Testis (tissue), 3 donors: ENCODE measurements around the gene AGAP1. TPM values are rescaled to one million over a fixed set of nuclear protein-coding genes. Genes with fewer than 3 reads are reported as not detected.

ENCODE experiments used
- DNase-seq: peaks from one replicate; pipeline ENCODE4 v3.0.0-alpha.2; 2019
- H3K27ac ChIP-seq, 2 donors: fragments of 200-600 bp; sonication (generic); one replicate each; pipeline ENCODE4 v1.5.1; 2019
- H3K27me3 ChIP-seq: fragments of 200-600 bp; sonication (generic); one replicate; pipeline ENCODE4 v1.5.1; 2019
- H3K36me3 ChIP-seq: fragments of 200-600 bp; sonication (generic); one replicate; pipeline ENCODE4 v1.5.1; 2017; ENCODE audit warnings: low read depth; ENCODE audit errors: missing control alignments
- H3K4me1 ChIP-seq: fragments of 200-600 bp; sonication (generic); one replicate; pipeline ENCODE4 v1.5.1; 2019
- H3K4me3 ChIP-seq, 2 donors: fragments of 200-600 bp; sonication (generic); one replicate each; pipeline ENCODE4 v1.5.1; 2017 to 2019
- H3K9me3 ChIP-seq: fragments of 200-600 bp; sonication (generic); one replicate; pipeline ENCODE4 v1.5.1; 2017
- POLR2A ChIP-seq: fragments of 450-650 bp; IDR thresholded peaks from one replicate; pipeline ENCODE4 v1.6.1; 2017; ENCODE audit warnings: antibody characterized with exemption, mild to moderate bottlenecking, moderate library complexity
- WGBS, 2 donors: methylation state at CpG; one replicate each; pipeline ENCODE4 v1.1.5; 2018; 5-methylcytosine and 5-hydroxymethylcytosine counted together
- intact Hi-C: fragments of 100-400 bp; cut with DNase I; formaldehyde crosslinking; loops from one replicate; pipeline ENCODE4 v1.15.1; 2023; ENCODE audit warnings: low total_unique reads
- polyA plus RNA-seq: library from polyadenylated mRNA; stranded (reverse); fragments of 350-450 nt; fragmentation: Illumina TruSeq; extraction: RNeasy Lipid Tissue Mini Kit (QIAGEN cat#74804); gene quantifications from one replicate; pipeline ENCODE4 v1.2.3, GENCODE V29; 2014; ENCODE audit warnings: low read depth, low replicate concordance; ENCODE audit not compliant: insufficient read depth
- total RNA-seq, 2 donors: library from RNA; depleted of rRNA; stranded (reverse); fragments of >200 nt; gene quantifications; one replicate each; pipeline ENCODE4 v1.2.3, GENCODE V29; 2016
- TF ChIP-seq, protein P1 (sequence below), 3 experiments: fragments of 450-650 bp in 2 of 3; fragments of 200-600 bp in 1 of 3; sonication (generic) in 1 of 3; IDR thresholded peaks; one replicate each; pipeline ENCODE4 v1.5.1; 2016 to 2019; ENCODE audit warnings: antibody characterized with exemption in 3 of 3, mild to moderate bottlenecking in 2 of 3, moderate library complexity in 1 of 3

Gene AGAP1
- total and polyA plus RNA-seq, 3 donors from 2014 or later = 21.4 to 45.5 (median 40.7) TPM

GRCh38 chr2:235592430-235592829 is 98.6 kb downstream of the AGAP1 start:
- no peaks in the 10 kb centered on the region for H3K9me3 ChIP-seq
- DNase-seq = no peak
- H3K4me1 ChIP-seq = no peaks in the 10 kb centered on the region
- H3K4me3 ChIP-seq = no peak overlapping the region
- H3K27me3 ChIP-seq = no peaks in the 10 kb centered on the region
- WGBS, 2 donors = 85 to 94% methylated on average over 11 of the region's 11 CpGs
- no peak overlapping the region for H3K27ac ChIP-seq
- H3K36me3 ChIP-seq = no peaks in the 10 kb centered on the region
- no peak for TF ChIP-seq POLR2A
- TF ChIP-seq, protein P1, sequence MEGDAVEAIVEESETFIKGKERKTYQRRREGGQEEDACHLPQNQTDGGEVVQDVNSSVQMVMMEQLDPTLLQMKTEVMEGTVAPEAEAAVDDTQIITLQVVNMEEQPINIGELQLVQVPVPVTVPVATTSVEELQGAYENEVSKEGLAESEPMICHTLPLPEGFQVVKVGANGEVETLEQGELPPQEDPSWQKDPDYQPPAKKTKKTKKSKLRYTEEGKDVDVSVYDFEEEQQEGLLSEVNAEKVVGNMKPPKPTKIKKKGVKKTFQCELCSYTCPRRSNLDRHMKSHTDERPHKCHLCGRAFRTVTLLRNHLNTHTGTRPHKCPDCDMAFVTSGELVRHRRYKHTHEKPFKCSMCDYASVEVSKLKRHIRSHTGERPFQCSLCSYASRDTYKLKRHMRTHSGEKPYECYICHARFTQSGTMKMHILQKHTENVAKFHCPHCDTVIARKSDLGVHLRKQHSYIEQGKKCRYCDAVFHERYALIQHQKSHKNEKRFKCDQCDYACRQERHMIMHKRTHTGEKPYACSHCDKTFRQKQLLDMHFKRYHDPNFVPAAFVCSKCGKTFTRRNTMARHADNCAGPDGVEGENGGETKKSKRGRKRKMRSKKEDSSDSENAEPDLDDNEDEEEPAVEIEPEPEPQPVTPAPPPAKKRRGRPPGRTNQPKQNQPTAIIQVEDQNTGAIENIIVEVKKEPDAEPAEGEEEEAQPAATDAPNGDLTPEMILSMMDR (IDR thresholded peaks at IDR 0.05) = no peak
- intact Hi-C loops = no loop called here

- Histone ChIP-seq H3K27me3 (no peaks in the 10 kb centered on the region), H3K9me3 (no peaks in the 10 kb centered on the region), H3K27ac (no peak overlapping the region), H3K4me3 (no peak overlapping the region), H3K4me1 (no peaks in the 10 kb centered on the region), H3K36me3 (no peaks in the 10 kb centered on the region)
- TF ChIP-seq POLR2A = no peak
- TF ChIP-seq, protein P1 (IDR thresholded peaks at IDR 0.05) = no peak
- WGBS, 2 donors = 87 to 94% methylated on average over 6 of the region's 6 CpGs
- no peak for DNase-seq
- intact Hi-C loops = no loop called here
Measured at GRCh38 chr2:235592836-235593235, 99.0 kb downstream of the AGAP1 start.

GRCh38 chr2:235594041-235594440 is 100.2 kb downstream of the AGAP1 start:
- intact Hi-C loops = no loop called here
- Histone ChIP-seq H3K27ac (no peak overlapping the region), H3K9me3 (no peaks in the 10 kb centered on the region), H3K36me3 (no peaks in the 10 kb centered on the region), H3K4me3 (no peak overlapping the region), H3K4me1 (no peaks in the 10 kb centered on the region), H3K27me3 (no peaks in the 10 kb centered on the region)
- no peak for TF ChIP-seq POLR2A
- TF ChIP-seq, protein P1 (IDR thresholded peaks at IDR 0.05) = peak; percentile 19 to 70 (median 28)
- no peak for DNase-seq
- WGBS, 2 donors = 34% methylated on average over 3 of the region's 3 CpGs

DNA sequence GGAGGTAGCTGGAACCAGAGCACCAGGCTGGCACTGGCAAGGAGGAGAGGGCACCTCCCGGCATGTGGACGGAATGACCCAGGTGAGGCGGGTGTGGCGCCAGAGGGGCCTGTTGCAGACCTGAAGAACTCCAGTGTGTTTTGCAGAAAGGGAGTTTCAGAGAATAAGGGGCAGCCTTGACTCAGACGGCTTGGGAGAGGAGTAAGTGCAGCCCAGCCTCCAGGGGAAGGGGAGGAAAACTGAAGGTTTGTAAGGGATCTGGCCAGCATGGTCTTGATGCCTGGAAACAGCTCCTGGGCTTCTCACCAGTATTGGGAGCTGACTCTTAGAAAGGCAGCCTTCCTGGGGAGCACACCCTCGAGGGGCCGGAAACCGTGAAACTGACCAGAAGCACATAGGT is 101.1 kb downstream of the AGAP1 start:
- Histone ChIP-seq H3K27ac (no peak overlapping the region), H3K4me1 (no peaks in the 10 kb centered on the region), H3K36me3 (no peaks in the 10 kb centered on the region), H3K9me3 (no peaks in the 10 kb centered on the region), H3K27me3 (no peaks in the 10 kb centered on the region), H3K4me3 (no peak overlapping the region)
- intact Hi-C loops = loop anchor here (5.0 kb wide), 2 partner anchors 77 to 147 kb away; no protein-coding TSS in a partner anchor
- DNase-seq = no peak
- 85 to 86% methylated on average over 8 of the region's 8 CpGs for WGBS, 2 donors
- TF ChIP-seq POLR2A = no peak

- Histone ChIP-seq H3K4me1 (no peaks in the 10 kb centered on the region), H3K36me3 (no peaks in the 10 kb centered on the region), H3K9me3 (no peaks in the 10 kb centered on the region), H3K27ac (no peak overlapping the region), H3K27me3 (no peaks in the 10 kb centered on the region), H3K4me3 (no peak overlapping the region)
- peak; percentile 81 for DNase-seq
- WGBS, 2 donors = 42 to 52% methylated on average over 10 of the region's 10 CpGs
- no peak for TF ChIP-seq POLR2A
- TF ChIP-seq, protein P1 (IDR thresholded peaks at IDR 0.05) = peak; percentile 84 to 89 (median 89)
- intact Hi-C loops = loop anchor here (5.0 kb wide), 2 partner anchors 77 to 147 kb away; no protein-coding TSS in a partner anchor
Measured at GRCh38 chr2:235595422-235596010, 101.7 kb downstream of the AGAP1 start.
